Liver (tissue), 3 donors: ENCODE results near the gene VASH2.

ENCODE experiments used
- CTCF ChIP-seq: fragments of 150-350 bp; IDR thresholded peaks from 2 replicates; pipeline ENCODE4 v1.5.1; 2017; ENCODE audit warnings: improper control_type of control experiment, low read depth, low read length; ENCODE audit not compliant: missing input control
- FOXA1 ChIP-seq: IDR thresholded peaks from 2 replicates; pipeline ENCODE4 v1.6.1; 2016; ENCODE audit warnings: antibody characterized with exemption
- GABPA ChIP-seq, 2 donors: IDR thresholded peaks in 1 of 2; conservative IDR thresholded peaks in 1 of 2; 2 replicates each; pipeline ENCODE4 v1.6.1; 2016; ENCODE audit warnings: antibody characterized with exemption in 2 of 2, mild to moderate bottlenecking in 1 of 2, moderate library complexity in 1 of 2
- donor health status: healthy.
- donor health status: healthy.

- TF ChIP-seq CTCF = no peak
- TF ChIP-seq GABPA (IDR thresholded peaks at IDR 0.05 in 1 of 2, conservative IDR thresholded peaks at IDR 0.05 in 1 of 2) = no peak
- TF ChIP-seq FOXA1 = no peak
Observed at GRCh38 chr1:212901290-212901689, 49.1 kb upstream of the VASH2 start.
